Neural cell (in vitro differentiated cells): ENCODE measurements around the gene DRAP1. TPM values are rescaled to one million over a fixed set of nuclear protein-coding genes. Genes with fewer than 3 reads are reported as not detected.

Experiments used
- H2AFZ ChIP-seq: fragments of 200-600, 300-800 bp; sonication (generic), shearing (Covaris generic); 2 replicates; pipeline ENCODE4 v1.6.0; 2014; ENCODE audit warnings: low read depth, mild to moderate bottlenecking, antibody characterized with exemption, low read length, moderate library complexity
- H3F3A ChIP-seq: fragments of 200-600 bp; shearing (Covaris generic); 2 replicates; pipeline ENCODE4 v1.6.1; 2016; ENCODE audit warnings: mild to moderate bottlenecking, moderate library complexity, mixed read lengths, antibody characterized with exemption, low read length; ENCODE audit not compliant: insufficient read depth, poor library complexity, severe bottlenecking
- H3K27ac ChIP-seq: fragments of 200-600, 300-800 bp; sonication (generic), shearing (Covaris generic); 2 replicates; pipeline ENCODE4 v1.5.1; 2014; ENCODE audit warnings: mild to moderate bottlenecking, low read length, moderate library complexity
- H3K27me3 ChIP-seq: fragments of 300-800, 200-600 bp; sonication (generic), shearing (Covaris generic); 2 replicates; pipeline ENCODE4 v1.6.0; 2014; ENCODE audit warnings: mild to moderate bottlenecking, low read depth, low read length, moderate library complexity; ENCODE audit not compliant: insufficient read depth
- H3K36me3 ChIP-seq: fragments of 300-800, 200-600 bp; sonication (generic), shearing (Covaris generic); 2 replicates; pipeline ENCODE4 v1.5.1; 2014; ENCODE audit warnings: mild to moderate bottlenecking, antibody characterized with exemption, low read length, moderate library complexity; ENCODE audit not compliant: insufficient read depth
- H3K4me2 ChIP-seq: fragments of 300-800, 200-600 bp; sonication (generic), shearing (Covaris generic); 2 replicates; pipeline ENCODE4 v1.6.0; 2014; ENCODE audit warnings: mild to moderate bottlenecking, low read length
- H3K4me3 ChIP-seq: fragments of 300-800, 200-600 bp; sonication (generic), shearing (Covaris generic); 2 replicates; pipeline ENCODE4 v1.5.1; 2014; ENCODE audit warnings: mild to moderate bottlenecking, low read length, moderate library complexity
- H3K79me2 ChIP-seq: fragments of 200-600 bp; shearing (Covaris generic); replicated peaks from 2 replicates; pipeline ENCODE4 v1.6.0; 2014; ENCODE audit warnings: mild to moderate bottlenecking, low read length, moderate library complexity; ENCODE audit not compliant: insufficient read depth
- H3K9ac ChIP-seq: fragments of 300-800, 200-600 bp; sonication (generic), shearing (Covaris generic); 2 replicates; pipeline ENCODE4 v1.6.1; 2016; ENCODE audit warnings: mild to moderate bottlenecking, low read length, mixed read lengths
- H3K9me2 ChIP-seq: fragments of 200-600 bp; shearing (Covaris generic); 2 replicates; pipeline ENCODE4 v1.6.1; 2016; ENCODE audit warnings: mild to moderate bottlenecking, low read length, mixed read lengths; ENCODE audit not compliant: insufficient read depth
- H3K9me3 ChIP-seq: fragments of 200-600, 300-800 bp; sonication (generic), shearing (Covaris generic); 2 replicates; pipeline ENCODE4 v1.6.1; 2016; ENCODE audit warnings: mild to moderate bottlenecking, mixed run types, low read length, moderate library complexity, mixed read lengths
- H4K20me1 ChIP-seq: fragments of 200-600 bp; shearing (Covaris generic); 2 replicates; pipeline ENCODE4 v1.6.1; 2016; ENCODE audit warnings: mild to moderate bottlenecking, mixed run types; ENCODE audit not compliant: insufficient read depth
- EP300 ChIP-seq: fragments of 450-650 bp; conservative IDR thresholded peaks from 2 replicates; pipeline ENCODE4 v1.6.1; 2014; ENCODE audit warnings: antibody characterized with exemption, mild to moderate bottlenecking, moderate library complexity; ENCODE audit not compliant: poor library complexity, severe bottlenecking
- EZH2 ChIP-seq: fragments of 200-600, 300-800 bp; shearing (Covaris generic), sonication (generic); IDR thresholded peaks from 2 replicates; pipeline ENCODE4 v1.6.1; 2014; ENCODE audit warnings: antibody characterized with exemption, low read length, borderline replicate concordance, mild to moderate bottlenecking; ENCODE audit not compliant: insufficient read depth, poor library complexity, severe bottlenecking
- MXI1 ChIP-seq: fragments of 450-650 bp; conservative IDR thresholded peaks from 2 replicates; pipeline ENCODE4 v1.6.1; 2014; ENCODE audit warnings: antibody characterized with exemption, mild to moderate bottlenecking; ENCODE audit not compliant: poor library complexity, severe bottlenecking
- POLR2AphosphoS5 ChIP-seq: IDR thresholded peaks from 2 replicates; pipeline ENCODE4 v1.6.1; 2012
- RAD21 ChIP-seq: fragments of 450-650 bp; conservative IDR thresholded peaks from 2 replicates; pipeline ENCODE4 v1.6.1; 2014; ENCODE audit warnings: antibody characterized with exemption, mild to moderate bottlenecking, moderate library complexity
- SMC3 ChIP-seq: fragments of 450-650 bp; conservative IDR thresholded peaks from 2 replicates; pipeline ENCODE4 v1.6.1; 2014; ENCODE audit warnings: antibody characterized with exemption, mild to moderate bottlenecking, moderate library complexity; ENCODE audit not compliant: poor library complexity
- TAF1 ChIP-seq: IDR thresholded peaks from 2 replicates; pipeline ENCODE4 v1.6.1; 2012; ENCODE audit warnings: low read depth
- polyA plus RNA-seq: library from polyadenylated mRNA; depleted of rRNA; stranded (reverse); fragments of >200 nt; gene quantifications from 2 replicates; pipeline ENCODE4 v1.2.3, GENCODE V29; 2014
- TF ChIP-seq, protein P1 (sequence below): IDR thresholded peaks from 2 replicates; pipeline ENCODE4 v1.6.1; 2012; ENCODE audit warnings: borderline replicate concordance
- TF ChIP-seq, protein P2 (sequence below): fragments of 450-650 bp; IDR thresholded peaks from 2 replicates; pipeline ENCODE4 v1.5.1; 2014; ENCODE audit warnings: antibody characterized with exemption, mild to moderate bottlenecking, moderate library complexity; ENCODE audit not compliant: poor library complexity, severe bottlenecking

Gene DRAP1
- polyA plus RNA-seq, 1 donor from 2014 or later, result 242 TPM

DNA sequence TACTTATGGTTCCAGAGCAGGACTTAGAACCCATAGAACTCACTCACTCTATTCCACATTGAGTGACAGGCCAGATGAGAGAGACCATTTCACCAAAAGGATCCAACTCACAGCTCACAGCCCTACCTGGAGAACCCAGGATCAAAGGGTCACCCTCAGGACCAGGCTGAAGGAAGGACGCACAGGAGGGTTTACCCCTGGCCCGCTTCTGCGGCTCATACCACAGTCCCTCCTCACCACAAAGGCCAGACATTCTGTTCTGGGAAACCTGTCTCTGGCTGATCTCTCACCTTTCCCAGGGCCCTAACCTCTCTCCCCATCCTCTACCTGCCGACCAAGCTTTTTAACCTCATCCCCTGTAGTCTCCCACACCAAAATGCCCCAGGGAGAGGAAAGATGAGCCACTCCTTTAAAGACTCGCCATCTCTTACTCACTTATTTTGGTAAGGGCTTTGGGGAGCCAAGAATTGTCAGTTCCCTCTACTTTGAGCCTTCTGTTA lies 23.7 kb upstream of the DRAP1 start:
- Histone ChIP-seq H3K36me3 (no peaks in the 10 kb centered on the region), H4K20me1 (no peaks in the 10 kb centered on the region), H2AFZ (no peak overlapping the region), H3K9me2 (no peaks in the 10 kb centered on the region), H3K9ac (no peak overlapping the region), H3K27ac (no peak overlapping the region), H3F3A (no peaks in the 10 kb centered on the region), H3K4me2 (no peak overlapping the region), H3K4me3 (no peak overlapping the region), H3K79me2 (no peaks in the 10 kb centered on the region), H3K9me3 (no peaks in the 10 kb centered on the region), H3K27me3 (peaks cover 31% of the 10 kb centered on the region)
- TF ChIP-seq EZH2, result no peak
- no peak for TF ChIP-seq TAF1
- TF ChIP-seq, protein P1, sequence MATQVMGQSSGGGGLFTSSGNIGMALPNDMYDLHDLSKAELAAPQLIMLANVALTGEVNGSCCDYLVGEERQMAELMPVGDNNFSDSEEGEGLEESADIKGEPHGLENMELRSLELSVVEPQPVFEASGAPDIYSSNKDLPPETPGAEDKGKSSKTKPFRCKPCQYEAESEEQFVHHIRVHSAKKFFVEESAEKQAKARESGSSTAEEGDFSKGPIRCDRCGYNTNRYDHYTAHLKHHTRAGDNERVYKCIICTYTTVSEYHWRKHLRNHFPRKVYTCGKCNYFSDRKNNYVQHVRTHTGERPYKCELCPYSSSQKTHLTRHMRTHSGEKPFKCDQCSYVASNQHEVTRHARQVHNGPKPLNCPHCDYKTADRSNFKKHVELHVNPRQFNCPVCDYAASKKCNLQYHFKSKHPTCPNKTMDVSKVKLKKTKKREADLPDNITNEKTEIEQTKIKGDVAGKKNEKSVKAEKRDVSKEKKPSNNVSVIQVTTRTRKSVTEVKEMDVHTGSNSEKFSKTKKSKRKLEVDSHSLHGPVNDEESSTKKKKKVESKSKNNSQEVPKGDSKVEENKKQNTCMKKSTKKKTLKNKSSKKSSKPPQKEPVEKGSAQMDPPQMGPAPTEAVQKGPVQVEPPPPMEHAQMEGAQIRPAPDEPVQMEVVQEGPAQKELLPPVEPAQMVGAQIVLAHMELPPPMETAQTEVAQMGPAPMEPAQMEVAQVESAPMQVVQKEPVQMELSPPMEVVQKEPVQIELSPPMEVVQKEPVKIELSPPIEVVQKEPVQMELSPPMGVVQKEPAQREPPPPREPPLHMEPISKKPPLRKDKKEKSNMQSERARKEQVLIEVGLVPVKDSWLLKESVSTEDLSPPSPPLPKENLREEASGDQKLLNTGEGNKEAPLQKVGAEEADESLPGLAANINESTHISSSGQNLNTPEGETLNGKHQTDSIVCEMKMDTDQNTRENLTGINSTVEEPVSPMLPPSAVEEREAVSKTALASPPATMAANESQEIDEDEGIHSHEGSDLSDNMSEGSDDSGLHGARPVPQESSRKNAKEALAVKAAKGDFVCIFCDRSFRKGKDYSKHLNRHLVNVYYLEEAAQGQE, result no peak
- TF ChIP-seq RAD21, result no peak
- TF ChIP-seq SMC3, result no peak
- TF ChIP-seq, protein P2, sequence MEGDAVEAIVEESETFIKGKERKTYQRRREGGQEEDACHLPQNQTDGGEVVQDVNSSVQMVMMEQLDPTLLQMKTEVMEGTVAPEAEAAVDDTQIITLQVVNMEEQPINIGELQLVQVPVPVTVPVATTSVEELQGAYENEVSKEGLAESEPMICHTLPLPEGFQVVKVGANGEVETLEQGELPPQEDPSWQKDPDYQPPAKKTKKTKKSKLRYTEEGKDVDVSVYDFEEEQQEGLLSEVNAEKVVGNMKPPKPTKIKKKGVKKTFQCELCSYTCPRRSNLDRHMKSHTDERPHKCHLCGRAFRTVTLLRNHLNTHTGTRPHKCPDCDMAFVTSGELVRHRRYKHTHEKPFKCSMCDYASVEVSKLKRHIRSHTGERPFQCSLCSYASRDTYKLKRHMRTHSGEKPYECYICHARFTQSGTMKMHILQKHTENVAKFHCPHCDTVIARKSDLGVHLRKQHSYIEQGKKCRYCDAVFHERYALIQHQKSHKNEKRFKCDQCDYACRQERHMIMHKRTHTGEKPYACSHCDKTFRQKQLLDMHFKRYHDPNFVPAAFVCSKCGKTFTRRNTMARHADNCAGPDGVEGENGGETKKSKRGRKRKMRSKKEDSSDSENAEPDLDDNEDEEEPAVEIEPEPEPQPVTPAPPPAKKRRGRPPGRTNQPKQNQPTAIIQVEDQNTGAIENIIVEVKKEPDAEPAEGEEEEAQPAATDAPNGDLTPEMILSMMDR, result no peak
- TF ChIP-seq MXI1, result no peak
- TF ChIP-seq POLR2AphosphoS5, result no peak
- TF ChIP-seq EP300, result no peak

DNA sequence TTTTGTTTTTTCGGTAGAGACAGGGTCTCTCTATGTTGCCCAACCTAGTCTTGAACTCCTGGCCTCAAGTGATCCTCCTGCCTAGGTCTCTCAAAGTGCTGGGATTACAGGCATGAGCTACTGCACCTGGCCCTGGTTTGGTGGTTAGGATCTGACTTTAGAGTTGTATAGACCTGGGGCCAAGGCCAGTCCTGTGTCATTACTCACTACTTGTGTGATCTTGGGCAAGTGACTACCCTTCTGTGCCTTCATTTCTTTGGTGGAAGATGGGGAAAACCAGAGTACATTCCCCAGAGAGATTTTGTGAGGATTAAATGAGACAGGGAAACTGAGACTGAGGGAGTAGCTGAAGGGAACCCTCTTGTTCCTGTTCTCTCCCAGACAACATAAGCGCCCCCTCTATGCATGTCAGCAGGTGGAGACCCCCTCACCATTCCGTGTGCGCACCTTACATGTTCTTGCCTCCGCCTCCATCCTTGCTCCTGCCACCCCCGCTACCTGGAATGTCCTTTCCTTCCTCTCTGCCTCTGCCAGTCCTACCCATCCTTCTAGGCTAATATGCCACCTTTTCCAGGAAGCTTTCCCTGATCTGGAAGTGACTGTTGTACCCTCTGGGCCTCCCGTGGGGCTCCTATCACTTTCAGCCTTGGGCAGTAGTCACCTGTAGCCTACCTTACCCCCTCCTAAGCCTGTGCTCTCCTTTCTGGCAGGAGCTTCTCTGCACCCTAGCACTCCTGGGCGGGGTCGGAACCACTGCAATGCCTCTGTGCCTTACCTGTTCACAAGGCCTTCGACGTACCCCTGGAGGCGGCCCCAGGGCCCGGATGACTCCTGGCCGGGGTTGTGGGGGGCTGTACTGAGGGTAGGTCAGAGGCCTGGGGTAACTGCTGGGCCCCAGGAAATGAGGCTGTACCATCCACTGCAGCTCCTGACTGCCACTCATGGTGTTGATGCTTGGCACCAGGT lies 22.9 kb upstream of the DRAP1 start:
- Histone ChIP-seq H3K4me2 (no peak overlapping the region), H3K9ac (no peak overlapping the region), H3K79me2 (no peaks in the 10 kb centered on the region), H3K9me2 (no peaks in the 10 kb centered on the region), H3K36me3 (no peaks in the 10 kb centered on the region), H3K27me3 (peaks cover 39% of the 10 kb centered on the region), H3F3A (no peaks in the 10 kb centered on the region), H3K4me3 (no peak overlapping the region), H4K20me1 (no peaks in the 10 kb centered on the region), H3K27ac (no peak overlapping the region), H2AFZ (no peak overlapping the region), H3K9me3 (no peaks in the 10 kb centered on the region)
- TF ChIP-seq EP300, result no peak
